Occipital lobe (tissue), 2 donors: ENCODE data around the gene PMM1. TPM values are rescaled to one million over a fixed set of nuclear protein-coding genes. Genes with fewer than 3 reads are reported as not detected.
A peak's percentile ranks its signal among the peaks of the same experiment; 100 is the strongest.
"Not testable (repeated sequence)": the region's sequence is repeated elsewhere in the genome, so short reads cannot be mapped to it uniquely, and the experiment has no call there.

Experiments
- DNase-seq: peaks from one replicate; lab custom pipeline; 2025; lab: John Stamatoyannopoulos, UW
- total RNA-seq: library from RNA; depleted of rRNA; stranded (reverse); fragments of >200 nt; gene quantifications from one replicate; pipeline ENCODE4 v1.2.3, GENCODE V29; 2014

Gene PMM1
- 17.2 TPM for total RNA-seq

DNA sequence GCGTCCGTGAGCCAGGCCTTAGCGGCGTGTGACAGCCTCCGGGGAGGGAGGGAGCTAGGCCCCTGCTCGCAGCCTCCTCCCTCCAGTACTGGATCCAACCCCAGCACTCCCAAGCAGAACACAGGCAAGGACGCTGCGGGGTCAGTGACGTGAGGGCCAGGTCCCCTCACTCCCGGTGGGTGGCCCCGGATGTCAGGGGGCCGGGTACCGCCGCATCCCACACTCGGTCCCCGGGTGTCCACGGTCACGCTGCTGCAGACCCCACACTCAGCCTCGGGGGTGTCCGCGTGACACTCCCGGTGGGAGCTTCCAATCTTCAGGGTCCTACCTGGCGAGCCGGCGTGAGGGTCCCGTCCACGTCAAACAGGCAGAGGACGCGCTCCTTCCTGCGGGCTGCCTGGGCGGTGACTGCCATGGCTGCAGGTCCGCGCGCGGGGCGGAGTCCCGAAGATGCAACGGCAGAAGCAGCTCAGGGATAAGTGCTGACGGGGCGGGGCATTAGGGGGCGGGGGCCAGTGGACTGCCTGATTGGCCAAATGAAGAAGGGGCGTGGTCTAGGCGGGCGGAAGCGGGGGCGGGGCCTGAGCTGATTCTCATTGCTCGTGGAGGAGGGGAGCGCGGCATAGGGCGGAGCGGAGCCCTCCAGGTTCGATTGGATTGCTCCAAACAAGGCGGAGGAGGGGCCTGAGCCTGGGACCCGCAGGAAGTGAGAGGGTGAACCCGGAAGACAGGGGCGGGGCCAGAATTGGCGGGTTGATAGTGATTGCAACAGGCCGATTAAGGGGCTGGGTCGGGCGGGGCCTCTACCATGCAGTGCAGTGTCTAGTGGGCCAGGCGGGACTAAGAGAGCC is at the start of gene PMM1:
Gene PMM1, minus strand, starts transcription at position 450 of the 851 bp plus-strand sequence. Its CDS starts 35 bp downstream, at position 415.
- peak; percentile 100 for DNase-seq

DNA sequence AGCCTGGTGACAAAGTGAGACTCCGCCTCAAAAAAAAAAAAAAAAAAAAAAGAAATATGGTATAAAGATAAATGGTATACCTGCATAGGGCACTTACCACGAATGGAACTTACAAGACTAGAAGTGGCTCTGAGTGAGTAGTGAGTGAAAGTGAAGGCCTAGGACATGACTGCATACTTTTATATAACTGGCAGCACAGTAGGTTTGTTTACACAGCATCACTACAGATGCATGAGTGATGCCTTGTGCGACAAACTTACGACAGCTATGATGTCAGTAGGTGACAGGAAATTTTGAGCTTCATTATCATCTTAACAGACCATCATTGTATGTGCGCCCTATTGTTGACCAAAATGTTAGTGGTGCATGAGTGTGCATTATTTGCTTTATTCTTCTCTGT is 49.1 kb upstream of the PMM1 start:
- DNase-seq: no peak

DNA sequence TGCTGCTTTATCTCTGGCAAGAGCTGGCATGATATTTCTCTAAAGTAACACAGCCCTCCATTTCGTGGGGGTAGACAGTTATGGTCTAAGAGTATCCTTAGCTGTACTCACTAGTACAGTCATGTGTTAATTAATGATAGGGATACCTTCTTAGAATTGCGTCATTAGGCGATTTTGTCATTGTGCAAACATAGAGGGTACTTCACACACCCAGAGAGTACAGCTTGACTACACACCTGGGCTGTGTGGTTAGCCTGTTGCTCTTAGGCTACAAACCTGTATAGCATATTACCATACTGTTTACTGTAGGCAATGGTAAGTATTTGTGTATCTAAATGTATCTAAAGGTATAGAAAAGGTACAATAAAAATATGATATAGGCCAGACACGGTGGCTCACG is 48.5 kb upstream of the PMM1 start:
- no peak for DNase-seq

- DNase-seq: not testable (repeated sequence)
Measured at GRCh38 chr22:41637623-41638022, 48.0 kb upstream of the PMM1 start.

DNA sequence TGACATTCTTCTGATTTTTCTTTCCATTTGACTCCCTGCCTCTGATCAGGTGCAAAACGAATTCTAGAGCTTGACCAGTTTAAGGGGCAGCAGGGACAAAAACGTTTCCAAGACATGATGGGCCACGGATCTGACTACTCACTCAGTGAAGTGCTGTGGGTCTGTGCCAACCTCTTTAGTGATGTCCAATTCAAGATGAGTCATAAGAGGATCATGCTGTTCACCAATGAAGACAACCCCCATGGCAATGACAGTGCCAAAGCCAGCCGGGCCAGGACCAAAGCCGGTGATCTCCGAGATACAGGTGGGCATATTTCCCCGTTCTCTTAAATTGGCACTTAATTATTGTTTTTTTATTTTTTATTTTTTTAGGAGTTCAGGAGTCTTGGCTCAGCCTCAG is 46.8 kb upstream of the PMM1 start:
- DNase-seq: peak; percentile 9

DNA sequence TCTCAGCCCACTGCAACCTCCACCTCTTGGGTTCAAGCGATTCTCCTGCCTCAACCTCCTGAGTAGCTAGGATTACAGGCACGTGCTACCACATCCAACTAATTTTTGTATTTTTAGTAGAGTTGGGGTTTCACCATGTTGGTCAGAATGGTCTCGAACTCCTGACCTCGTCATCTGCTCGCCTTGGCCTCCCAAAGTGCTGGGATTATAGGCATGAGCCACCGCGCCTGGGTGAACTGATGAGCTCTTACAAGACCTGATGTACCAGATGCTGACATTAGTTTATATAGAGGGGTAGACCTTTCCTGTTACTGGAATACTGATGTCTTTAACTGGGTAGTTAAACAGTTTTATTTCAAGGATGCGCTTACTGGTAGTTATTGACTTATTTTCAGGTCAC is 45.0 kb upstream of the PMM1 start:
- not testable (repeated sequence) for DNase-seq

- not testable (repeated sequence) for DNase-seq
Measured at GRCh38 chr22:41631615-41632014, 42.0 kb upstream of the PMM1 start.

- not testable (repeated sequence) for DNase-seq
Measured at GRCh38 chr22:41631115-41631514, 41.5 kb upstream of the PMM1 start.

DNA sequence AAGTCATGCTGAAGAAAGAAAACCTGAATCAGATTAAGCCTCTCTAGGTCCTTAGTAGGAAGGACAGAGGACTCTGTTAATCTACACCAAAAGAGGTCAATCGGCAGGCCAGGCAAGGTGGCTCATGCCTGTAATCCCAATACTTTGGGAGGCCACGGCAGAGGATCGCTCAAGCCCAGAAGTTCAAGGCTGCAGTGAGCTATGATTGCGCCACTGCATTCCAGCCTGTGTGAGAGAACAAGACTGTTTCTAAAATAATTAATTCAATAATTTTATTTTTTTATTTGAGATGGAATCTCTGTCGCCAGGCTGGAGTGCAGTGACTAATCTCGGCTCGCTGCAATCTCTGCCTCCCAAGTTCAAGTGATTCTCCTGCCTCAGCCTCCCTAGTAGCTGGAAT is 35.9 kb upstream of the PMM1 start:
- DNase-seq: no peak

- no peak for DNase-seq
Measured at GRCh38 chr22:41621911-41622179, 32.2 kb upstream of the PMM1 start.

GRCh38 chr22:41621099-41621910 is 31.7 kb upstream of the PMM1 start, which contains the start of gene XRCC6:
Gene XRCC6, plus strand, starts transcription at chr22:41621295. Its CDS starts 710 bp downstream, at chr22:41622005.
- peak; percentile 98 for DNase-seq

- DNase-seq: no peak
Measured at GRCh38 chr22:41620589-41621098, 31.0 kb upstream of the PMM1 start, which contains the start of gene DESI1. Gene DESI1, minus strand, starts transcription at chr22:41621043. Its CDS starts 204 bp downstream, at chr22:41620839.

DNA sequence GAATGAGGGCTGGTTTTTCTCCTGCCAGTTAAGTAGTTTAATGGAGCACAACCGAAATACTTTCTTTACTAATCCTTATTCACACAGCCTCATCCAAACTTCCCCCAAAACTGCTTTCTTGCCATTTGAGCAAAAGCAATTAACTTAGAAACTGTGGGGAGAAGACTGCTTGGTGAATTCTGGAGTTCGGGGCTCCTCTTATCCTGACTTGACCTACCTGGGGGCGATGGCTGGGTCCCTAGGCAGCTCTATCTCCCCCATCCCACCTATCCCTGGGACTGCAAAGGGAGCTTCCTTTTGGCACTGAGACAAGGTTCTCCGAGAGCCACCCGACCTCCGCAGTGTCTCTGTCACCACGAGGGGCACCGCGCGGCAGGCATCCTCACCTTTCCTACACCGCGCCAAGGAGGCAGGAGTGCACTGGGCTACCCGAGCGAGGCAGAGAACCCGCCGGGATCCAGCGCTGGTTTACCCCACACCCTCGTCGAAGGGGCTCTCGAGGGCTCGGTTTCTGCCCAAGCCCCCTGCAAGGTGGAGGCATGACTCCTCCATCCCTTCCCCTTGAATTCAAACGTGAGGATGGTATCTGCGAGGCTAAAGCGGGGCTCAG is 30.4 kb upstream of the PMM1 start:
- no peak for DNase-seq

GRCh38 chr22:41613456-41613855 is 23.8 kb upstream of the PMM1 start:
- no peak for DNase-seq

GRCh38 chr22:41612603-41613306 is 23.1 kb upstream of the PMM1 start:
- DNase-seq: no peak

GRCh38 chr22:41608386-41608785 is 18.7 kb upstream of the PMM1 start:
- DNase-seq: no peak

GRCh38 chr22:41603873-41604332 is 14.3 kb upstream of the PMM1 start:
- no peak for DNase-seq

GRCh38 chr22:41600976-41601375 is 11.3 kb upstream of the PMM1 start:
- no peak for DNase-seq

GRCh38 chr22:41598891-41599635 is 9.4 kb upstream of the PMM1 start:
- DNase-seq: no peak

DNA sequence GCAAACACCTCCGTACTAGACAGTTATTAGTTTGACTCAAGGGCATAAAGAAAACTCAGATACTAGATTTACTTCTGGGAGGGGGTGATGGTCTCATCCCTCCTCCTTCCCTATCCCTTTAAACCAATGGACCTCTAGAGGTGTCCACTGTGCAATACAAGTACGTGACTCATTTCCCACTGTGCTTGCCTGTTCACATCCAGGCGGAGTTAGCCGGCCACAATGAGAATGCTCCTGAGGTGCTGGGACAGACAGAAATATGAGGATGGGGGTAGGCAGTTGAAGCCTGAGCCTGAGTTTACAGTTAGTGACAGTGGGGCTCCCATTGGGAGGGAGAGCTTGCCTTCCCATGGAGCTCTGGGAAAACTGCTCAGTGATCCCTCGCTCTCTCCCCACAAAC is 8.4 kb upstream of the PMM1 start:
- DNase-seq: no peak

GRCh38 chr22:41597635-41597953 is 8.0 kb upstream of the PMM1 start:
- DNase-seq: no peak
